GM19193 (cell line): ENCODE measurements around the gene GALNT1.

ENCODE experiments used
- POLR2A ChIP-seq: IDR thresholded peaks from 4 replicates; pipeline ENCODE4 v1.6.1; 2011; ENCODE audit not compliant: insufficient read depth, insufficient read length; ENCODE audit errors: extremely low read depth

Gene GALNT1

GRCh38 chr18:35713545-35713944 is 132.0 kb downstream of the GALNT1 start:
- no peak for TF ChIP-seq POLR2A

DNA sequence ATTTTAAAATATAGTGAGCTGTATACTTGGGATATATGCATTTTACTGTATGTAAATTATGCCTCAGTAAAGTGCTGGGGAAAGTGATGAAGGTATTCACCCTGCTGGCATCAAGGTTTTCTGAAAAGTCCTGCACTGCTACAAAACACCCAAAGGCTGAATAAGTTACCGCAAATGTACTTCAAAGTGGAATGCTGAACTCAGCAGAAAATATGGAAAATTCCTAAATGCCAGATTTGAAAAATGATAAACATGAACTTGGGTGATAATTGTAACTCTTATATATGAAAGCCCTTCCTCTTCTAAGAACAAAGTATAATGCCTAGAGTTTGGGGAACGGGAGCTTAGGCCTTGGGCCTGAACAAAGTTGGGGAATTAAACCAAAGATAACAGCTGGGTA is 133.0 kb downstream of the GALNT1 start:
- TF ChIP-seq POLR2A: no peak

GRCh38 chr18:35715139-35715538 is 133.6 kb downstream of the GALNT1 start:
- TF ChIP-seq POLR2A: no peak

- TF ChIP-seq POLR2A: no peak
Observed at GRCh38 chr18:35716169-35716831, 134.8 kb downstream of the GALNT1 start.

GRCh38 chr18:35717182-35717581 is 135.6 kb downstream of the GALNT1 start:
- no peak for TF ChIP-seq POLR2A

GRCh38 chr18:35721431-35722081 is 140.0 kb downstream of the GALNT1 start:
- no peak for TF ChIP-seq POLR2A

DNA sequence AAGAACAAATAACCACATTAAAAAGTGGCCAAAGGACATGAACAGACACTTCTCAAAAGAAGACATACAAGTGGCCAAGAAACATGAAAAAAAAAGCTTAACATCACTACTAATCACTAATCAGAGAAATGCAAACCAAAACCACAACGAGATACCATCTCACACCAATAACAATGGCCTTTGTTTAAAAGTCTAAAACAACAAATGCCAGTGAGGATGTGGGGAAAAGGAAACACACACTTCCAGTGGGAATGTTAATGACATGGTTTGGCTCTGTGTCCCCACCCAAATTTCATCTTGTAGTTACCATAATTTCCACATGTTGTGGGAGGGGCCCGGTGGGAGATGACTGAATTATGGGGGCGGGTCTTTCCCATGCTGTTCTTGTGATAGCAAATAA is 147.1 kb downstream of the GALNT1 start:
- TF ChIP-seq POLR2A: no peak

GRCh38 chr18:35729991-35730668 is 148.6 kb downstream of the GALNT1 start:
- no peak for TF ChIP-seq POLR2A

DNA sequence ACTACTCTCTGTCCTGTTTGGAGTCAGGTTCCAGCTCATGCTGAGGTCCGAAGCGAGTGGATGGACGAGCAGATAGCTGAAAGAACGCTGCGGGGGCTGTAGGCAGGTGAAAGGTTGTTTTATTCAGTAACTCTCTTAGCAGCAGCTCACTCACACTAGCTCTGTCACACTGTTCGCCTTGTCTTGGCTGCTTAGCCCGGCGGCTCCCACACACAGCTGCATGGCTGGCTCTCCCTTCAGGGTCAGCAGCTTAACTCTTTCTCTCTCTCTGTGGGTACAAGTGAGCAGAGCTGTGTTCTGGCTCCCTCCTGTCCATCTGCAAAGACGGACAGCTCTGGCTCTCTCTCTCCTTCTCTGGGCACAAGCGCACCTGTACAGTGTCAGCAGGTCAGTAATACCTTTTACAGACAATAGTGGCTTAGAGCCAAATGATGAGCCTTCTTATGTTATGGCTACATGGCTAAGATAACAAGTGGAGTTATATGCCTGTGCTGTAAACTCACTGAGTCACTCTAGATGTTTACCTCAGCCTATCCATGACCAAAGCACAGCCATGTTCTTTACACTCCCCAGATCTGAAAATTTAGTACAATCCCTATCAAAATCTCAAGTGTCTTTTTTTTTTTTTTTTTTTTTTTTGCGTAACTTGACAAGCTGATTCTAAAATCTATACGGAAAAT is 149.3 kb downstream of the GALNT1 start:
- no peak for TF ChIP-seq POLR2A

DNA sequence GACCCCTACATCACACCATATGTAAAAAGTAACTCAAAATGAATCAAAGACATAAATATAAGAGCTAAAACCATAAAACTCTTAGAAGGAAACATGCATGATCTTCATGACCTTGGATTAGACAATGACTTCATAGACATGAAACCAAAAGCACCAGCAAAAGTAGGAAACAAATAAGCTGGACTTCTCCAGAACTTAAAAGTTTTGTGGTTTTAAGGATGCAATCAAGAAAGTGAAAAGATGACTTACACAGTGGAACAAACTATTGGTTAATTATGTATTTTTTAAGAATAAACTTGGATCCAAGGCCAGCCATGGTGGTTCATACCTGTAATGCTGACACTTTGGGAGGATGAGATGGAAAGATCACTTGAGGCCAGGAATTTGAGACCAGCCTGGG is 150.2 kb downstream of the GALNT1 start:
- TF ChIP-seq POLR2A: no peak

- no peak for TF ChIP-seq POLR2A
Observed at GRCh38 chr18:35732162-35732561, 150.6 kb downstream of the GALNT1 start.

- no peak for TF ChIP-seq POLR2A
Observed at GRCh38 chr18:35732636-35733035, 151.1 kb downstream of the GALNT1 start.

GRCh38 chr18:35733408-35733807 is 151.9 kb downstream of the GALNT1 start:
- TF ChIP-seq POLR2A: no peak

DNA sequence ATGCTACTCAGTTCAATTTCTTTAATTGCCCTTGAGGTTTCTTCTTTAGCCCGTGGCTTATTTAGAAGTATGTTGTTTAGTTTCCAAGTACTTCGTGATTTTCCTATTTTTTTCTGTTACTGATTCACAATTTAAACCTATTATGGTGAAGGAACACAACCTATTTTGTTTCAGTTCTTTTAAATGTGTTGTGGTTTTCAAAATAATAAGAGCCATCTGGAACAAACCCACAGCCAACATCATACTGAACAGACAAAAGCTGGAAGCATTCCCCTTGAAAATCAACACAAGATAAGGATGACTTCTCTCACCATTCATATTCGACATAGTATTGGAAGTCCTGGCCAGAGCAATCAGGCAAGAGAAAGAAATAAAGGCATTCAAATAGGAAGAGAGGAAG is 155.2 kb downstream of the GALNT1 start:
- no peak for TF ChIP-seq POLR2A

DNA sequence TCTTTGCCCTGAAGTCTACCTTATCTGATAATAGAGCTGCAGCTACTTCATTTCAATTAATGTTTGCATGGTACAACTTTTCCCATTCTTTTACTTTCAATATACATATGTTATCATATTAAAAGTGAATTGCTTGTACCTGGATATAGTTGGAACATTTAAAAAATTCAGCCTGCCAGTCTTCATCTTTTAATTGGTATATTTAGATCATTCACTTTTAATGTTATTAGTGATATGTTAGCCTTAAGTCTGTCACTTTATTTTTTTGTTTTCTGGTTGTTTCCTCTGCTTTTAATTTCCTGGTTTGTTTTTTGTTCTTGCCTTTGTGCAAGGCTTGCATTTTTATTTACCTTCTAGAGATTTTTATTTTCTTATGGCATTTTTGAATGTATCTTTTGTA is 158.2 kb downstream of the GALNT1 start:
- TF ChIP-seq POLR2A: no peak
